Keratinocyte (primary cell): Measurements from ENCODE around the gene ALOX5AP. TPM values are rescaled to one million over a fixed set of nuclear protein-coding genes. Genes with fewer than 3 reads are reported as not detected.

Experiments
- DNase-seq: peaks from one replicate; pipeline ENCODE4 v3.0.0-alpha.2; 2011; ENCODE audit warnings: low read depth, missing footprints, low spot score
- FAIRE-seq: peaks from 2 replicates; lab custom pipeline; 2011; peaks lifted over from hg19 to GRCh38; lab: Jason Lieb, UNC
- H2AFZ ChIP-seq: 2 replicates; pipeline ENCODE4 v1.6.0; 2012; ENCODE audit warnings: low read length, control low read depth, inconsistent platforms; ENCODE audit not compliant: control insufficient read depth
- H3K27ac ChIP-seq: 2 replicates; pipeline ENCODE4 v1.5.1; 2011; ENCODE audit warnings: low read length; ENCODE audit not compliant: control insufficient read depth, insufficient read depth
- H3K27me3 ChIP-seq: 3 replicates; pipeline ENCODE4 v1.6.0; 2011; ENCODE audit warnings: low read length; ENCODE audit not compliant: control insufficient read depth, insufficient read depth; ENCODE audit errors: extremely low read depth
- H3K36me3 ChIP-seq, 2 experiments: 2 replicates in 1 of 2; 3 replicates in 1 of 2; pipeline ENCODE4 v1.5.1; 2011; ENCODE audit warnings: low read length in 2 of 2, mild to moderate bottlenecking in 1 of 2; ENCODE audit not compliant: control insufficient read depth in 2 of 2, insufficient read depth in 2 of 2; ENCODE audit errors: extremely low read depth in 1 of 2
- H3K4me1 ChIP-seq: 3 replicates; pipeline ENCODE4 v1.5.1; 2011; ENCODE audit warnings: low read length; ENCODE audit not compliant: control insufficient read depth, insufficient read depth; ENCODE audit errors: extremely low read depth
- H3K4me2 ChIP-seq: 3 replicates; pipeline ENCODE4 v1.6.0; 2011; ENCODE audit warnings: low read depth, low read length; ENCODE audit not compliant: control insufficient read depth, insufficient read depth; ENCODE audit errors: extremely low read depth
- H3K4me3 ChIP-seq, 3 experiments: fragments of 200-600 bp in 1 of 3; sonication (generic) in 1 of 3; 2 replicates in 2 of 3; 3 replicates in 1 of 3; pipeline ENCODE4 v1.5.1; 2011 to 2016; ENCODE audit warnings: low read length in 3 of 3, mild to moderate bottlenecking in 3 of 3, control low read depth in 2 of 3, inconsistent platforms in 1 of 3, low read depth in 1 of 3, mixed read lengths in 1 of 3, mixed run types in 1 of 3, moderate library complexity in 1 of 3; ENCODE audit not compliant: control insufficient read depth in 2 of 3, insufficient read depth in 2 of 3; ENCODE audit errors: extremely low read depth in 1 of 3
- H3K79me2 ChIP-seq: 2 replicates; pipeline ENCODE4 v1.6.0; 2012; ENCODE audit warnings: low read length; ENCODE audit not compliant: control insufficient read depth, insufficient read depth
- H3K9ac ChIP-seq: 3 replicates; pipeline ENCODE4 v1.6.0; 2011; ENCODE audit warnings: low read length; ENCODE audit not compliant: control insufficient read depth, insufficient read depth; ENCODE audit errors: extremely low read depth
- H3K9me1 ChIP-seq: 3 replicates; pipeline ENCODE4 v1.6.0; 2011; ENCODE audit warnings: low read length; ENCODE audit not compliant: control insufficient read depth, insufficient read depth; ENCODE audit errors: extremely low read depth
- H3K9me3 ChIP-seq: 2 replicates; pipeline ENCODE4 v1.5.1; 2012; ENCODE audit warnings: low read depth, low read length; ENCODE audit not compliant: control insufficient read depth
- H4K20me1 ChIP-seq: 3 replicates; pipeline ENCODE4 v1.6.0; 2011; ENCODE audit warnings: low read length; ENCODE audit not compliant: control insufficient read depth, insufficient read depth; ENCODE audit errors: extremely low read depth
- CTCF ChIP-seq, 3 experiments: IDR thresholded peaks in 1 of 3; conservative IDR thresholded peaks in 1 of 3; optimal IDR thresholded peaks in 1 of 3; 2 replicates in 2 of 3; 3 replicates in 1 of 3; pipeline versions ENCODE3 to v1.5.1; 2011; ENCODE audit warnings: low read length in 3 of 3, mild to moderate bottlenecking in 3 of 3, moderate library complexity in 2 of 3, control low read depth in 1 of 3, inconsistent platforms in 1 of 3; ENCODE audit not compliant: insufficient read depth in 2 of 3; ENCODE audit errors: extremely low read depth in 1 of 3
- EZH2 ChIP-seq: IDR thresholded peaks from one replicate; pipeline ENCODE4 v1.6.1; 2012; ENCODE audit warnings: inconsistent platforms, mild to moderate bottlenecking, low read length, moderate library complexity
- dilution Hi-C: fragments of 300-500 bp; cut with MboI; formaldehyde crosslinking; loops from one replicate; pipeline ENCODE4 v1.7.0; 2020; ENCODE audit warnings: low sequenced_read_pairs; ENCODE audit not compliant: extremely low pct_ligation_motif_present
- polyA plus RNA-seq, 5 experiments: library from polyadenylated mRNA; depleted of rRNA in 3 of 5; stranded (reverse) in 3 of 5; stranded (forward) in 1 of 5; unstranded in 1 of 5; fragments of >200 nt; gene quantifications; 1 replicate in 1 of 5; 2 replicates in 3 of 5; 3 replicates in 1 of 5; pipeline versions ENCODE4 v1.2.1 to v1.2.3, GENCODE V29; 2011 to 2012; ENCODE audit warnings: missing spikeins in 2 of 5, low read depth in 1 of 5, low replicate concordance in 1 of 5

Gene ALOX5AP
- polyA plus RNA-seq, 1 donor (not counting 4 experiments of a cell fraction or from before 2014, with no cell fraction given): 0.31 TPM

- Histone ChIP-seq H4K20me1 (no peaks in the 10 kb centered on the region), H3K27ac (no peak overlapping the region), H3K36me3 (no peaks in the 10 kb centered on the region), H2AFZ (no peak overlapping the region), H3K4me3 (no peak overlapping the region), H3K27me3 (peaks cover 2% of the 10 kb centered on the region), H3K9ac (no peak overlapping the region), H3K4me1 (peaks cover 9% of the 10 kb centered on the region), H3K9me3 (no peaks in the 10 kb centered on the region), H3K9me1 (no peaks in the 10 kb centered on the region), H3K79me2 (no peaks in the 10 kb centered on the region), H3K4me2 (no peak overlapping the region)
- TF ChIP-seq CTCF (optimal IDR thresholded peaks at IDR 0.05 in 1 of 3, IDR thresholded peaks at IDR 0.05 in 1 of 3, conservative IDR thresholded peaks at IDR 0.05 in 1 of 3; ENCODE audit: extremely low read depth in 1 of 3, insufficient read depth in 2 of 3, low read length in 3 of 3) (no peak), EZH2 (no peak)
- dilution Hi-C loops: no loop called here
- no peak for FAIRE-seq
- DNase-seq: no peak
Observed at GRCh38 chr13:30748717-30749116, 13.4 kb downstream of the ALOX5AP start.

- Histone ChIP-seq H3K4me1 (no peaks in the 10 kb centered on the region), H2AFZ (no peak overlapping the region), H3K27ac (no peak overlapping the region), H3K9me3 (no peaks in the 10 kb centered on the region), H3K4me3 (no peak overlapping the region), H3K9ac (no peak overlapping the region), H3K4me2 (no peak overlapping the region), H3K9me1 (no peaks in the 10 kb centered on the region), H3K79me2 (no peaks in the 10 kb centered on the region), H4K20me1 (no peaks in the 10 kb centered on the region), H3K27me3 (peaks cover 6% of the 10 kb centered on the region), H3K36me3 (no peaks in the 10 kb centered on the region)
- FAIRE-seq (no peak), DNase-seq (no peak)
- TF ChIP-seq EZH2 (no peak), CTCF (optimal IDR thresholded peaks at IDR 0.05 in 1 of 3, IDR thresholded peaks at IDR 0.05 in 1 of 3, conservative IDR thresholded peaks at IDR 0.05 in 1 of 3; ENCODE audit: extremely low read depth in 1 of 3, insufficient read depth in 2 of 3, low read length in 3 of 3) (no peak)
- dilution Hi-C loops: no loop called here
Observed at GRCh38 chr13:30750036-30750435, 14.7 kb downstream of the ALOX5AP start.
